ENCODE results near the gene OR2M5.

Gene OR2M5

DNA sequence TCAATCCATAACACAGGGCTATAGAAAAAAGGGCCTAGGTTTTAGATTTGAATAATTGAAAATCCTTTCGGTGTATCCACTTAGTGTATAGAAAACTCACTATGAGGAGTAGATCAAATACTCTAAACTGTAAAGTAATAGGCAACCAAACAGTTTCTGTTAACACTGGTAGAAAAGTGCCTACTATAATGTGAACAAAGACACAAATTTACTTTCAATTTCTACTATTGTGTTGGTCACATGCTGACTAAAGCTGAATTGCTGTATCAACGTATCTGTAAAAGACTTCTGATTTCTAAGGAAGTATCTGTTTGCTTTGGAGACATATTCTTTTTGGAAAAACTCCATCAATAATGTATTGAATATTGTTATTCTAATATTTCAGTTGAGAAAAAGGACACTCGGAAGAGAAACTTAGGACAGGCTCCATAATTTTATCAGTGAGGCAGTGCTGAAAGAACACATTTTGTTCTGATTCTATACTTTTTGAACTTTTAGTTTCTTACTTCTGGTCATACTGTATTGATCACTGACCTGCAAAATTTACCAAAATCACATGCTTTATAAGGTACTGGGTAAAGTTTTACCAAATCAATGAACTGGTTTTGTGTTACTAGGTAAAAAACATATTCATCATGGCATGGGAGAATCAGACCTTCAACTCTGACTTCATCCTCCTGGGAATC is at the start of gene OR2M5:
TSS of gene OR2M5 (plus strand) at position 636 of the 686 bp plus-strand sequence. CDS start at position 636, 0 bp downstream.
- DNase-seq (ENCODE audit: extremely low read depth in 1 of 2, low read depth in 1 of 2) = no peak

DNA sequence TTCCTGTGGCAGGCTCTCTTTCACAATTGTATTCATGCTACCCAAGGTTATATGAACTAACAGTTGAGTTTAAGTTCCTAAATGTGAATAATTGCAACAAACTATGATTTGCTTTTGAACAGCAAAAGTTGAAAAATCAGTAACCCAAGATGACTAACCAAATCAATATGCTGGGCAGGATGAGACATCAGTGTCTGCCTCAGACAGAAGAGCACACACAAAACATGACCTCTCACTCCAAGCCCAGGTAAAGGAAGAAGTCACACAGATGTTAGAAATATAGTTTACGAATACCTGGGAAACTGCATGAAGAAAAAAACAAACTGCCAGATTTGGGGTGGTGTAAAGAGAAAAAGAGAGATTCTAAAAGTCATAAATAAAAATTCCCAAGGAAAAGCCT is 46.4 kb upstream of the OR2M5 start:
- no peak for DNase-seq (ENCODE audit: extremely low read depth in 1 of 2, low read depth in 1 of 2)

DNA sequence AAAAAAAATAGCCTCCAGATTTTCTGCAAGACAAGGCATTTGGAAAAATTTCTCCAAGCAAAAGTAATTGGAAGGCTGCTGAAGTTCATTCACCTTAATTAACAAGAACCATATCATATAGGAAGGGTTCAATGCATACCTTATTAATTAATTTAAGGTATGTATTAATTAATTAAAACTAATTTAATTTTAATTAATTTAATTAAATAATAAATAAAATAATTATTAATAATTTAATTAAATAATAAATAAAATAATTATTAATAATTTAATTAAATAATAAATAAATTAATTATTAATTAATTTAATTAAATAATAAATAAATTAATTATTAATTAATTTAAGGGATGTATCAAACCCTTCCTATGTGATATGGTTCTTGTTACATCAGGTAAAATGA is 42.1 kb upstream of the OR2M5 start:
- DNase-seq (ENCODE audit: extremely low read depth in 1 of 2, low read depth in 1 of 2) = no peak

DNA sequence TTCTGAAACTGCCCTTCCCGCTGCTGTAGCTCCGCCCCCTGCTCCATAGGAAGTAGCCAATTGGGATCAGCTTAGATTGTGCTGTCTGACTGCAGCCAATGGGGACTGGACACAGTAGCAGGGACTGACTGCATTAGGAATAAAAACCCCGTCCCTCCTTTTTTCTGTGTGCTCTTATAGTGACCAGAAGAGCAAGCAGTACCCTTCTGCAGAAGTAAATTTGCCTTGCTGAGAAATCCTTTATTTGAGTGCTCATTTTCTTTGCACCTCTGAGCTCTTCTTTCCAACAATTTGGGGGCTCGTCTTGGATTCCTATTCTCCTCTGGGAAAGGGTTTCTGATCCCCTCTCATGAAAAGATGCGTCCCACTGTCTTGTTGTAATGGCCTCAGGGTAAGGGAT is 33.8 kb upstream of the OR2M5 start:
- no peak for DNase-seq (ENCODE audit: extremely low read depth in 1 of 2, low read depth in 1 of 2)

- no peak for DNase-seq (ENCODE audit: extremely low read depth in 1 of 2, low read depth in 1 of 2)
These were observed 30.1 kb upstream of the OR2M5 start for GRCh38 chr1:248114890-248115289.

GRCh38 chr1:248127653-248128052 is 17.3 kb upstream of the OR2M5 start:
- no peak for DNase-seq (ENCODE audit: extremely low read depth in 1 of 2, low read depth in 1 of 2)

GRCh38 chr1:248136811-248137210 is 8.1 kb upstream of the OR2M5 start:
- no peak for DNase-seq (ENCODE audit: extremely low read depth in 1 of 2, low read depth in 1 of 2)

GRCh38 chr1:248140846-248141245 is 4.1 kb upstream of the OR2M5 start:
- DNase-seq (ENCODE audit: extremely low read depth in 1 of 2, low read depth in 1 of 2) = no peak

GRCh38 chr1:248143311-248143710 is 1.6 kb upstream of the OR2M5 start:
- no peak for DNase-seq (ENCODE audit: extremely low read depth in 1 of 2, low read depth in 1 of 2)

DNA sequence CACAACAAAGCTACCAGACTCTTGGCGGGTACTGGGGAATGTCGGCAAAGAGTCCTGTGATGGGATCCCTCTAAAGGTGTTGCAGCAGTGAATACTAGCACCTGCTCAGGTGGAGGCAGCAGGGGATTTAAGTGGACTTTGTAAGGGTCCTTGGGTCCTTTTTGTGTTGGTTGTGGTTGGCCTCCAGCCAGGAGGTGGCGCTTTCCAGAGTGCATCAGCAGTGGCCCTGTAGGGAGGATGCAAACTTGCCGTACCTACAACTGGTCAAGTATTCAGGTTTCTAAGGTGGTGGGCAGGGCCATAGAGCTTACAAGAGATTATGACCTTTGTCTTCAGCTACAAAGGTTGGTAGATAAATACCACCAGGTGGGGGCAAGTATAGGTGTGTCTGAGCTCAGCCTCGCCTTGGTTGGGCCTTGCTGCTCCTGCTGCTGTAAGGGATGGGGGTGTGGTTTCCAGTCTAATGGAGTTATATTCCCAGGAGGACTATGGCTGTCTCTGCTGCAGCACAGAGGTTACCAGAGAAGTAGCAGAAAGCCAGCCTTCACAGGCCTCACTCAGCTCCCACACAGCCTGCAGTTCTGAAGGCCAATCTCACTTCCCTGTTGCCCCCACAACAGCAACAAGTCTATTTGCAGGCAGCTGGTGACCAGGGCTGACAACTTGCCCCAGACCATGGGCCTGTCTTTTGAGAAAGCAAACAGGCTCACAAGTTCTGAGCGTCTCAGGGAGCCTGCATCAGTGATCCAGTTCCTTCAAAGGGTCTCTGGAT is 7.3 kb downstream of the OR2M5 start:
- no peak for DNase-seq (ENCODE audit: extremely low read depth in 1 of 2, low read depth in 1 of 2)

DNA sequence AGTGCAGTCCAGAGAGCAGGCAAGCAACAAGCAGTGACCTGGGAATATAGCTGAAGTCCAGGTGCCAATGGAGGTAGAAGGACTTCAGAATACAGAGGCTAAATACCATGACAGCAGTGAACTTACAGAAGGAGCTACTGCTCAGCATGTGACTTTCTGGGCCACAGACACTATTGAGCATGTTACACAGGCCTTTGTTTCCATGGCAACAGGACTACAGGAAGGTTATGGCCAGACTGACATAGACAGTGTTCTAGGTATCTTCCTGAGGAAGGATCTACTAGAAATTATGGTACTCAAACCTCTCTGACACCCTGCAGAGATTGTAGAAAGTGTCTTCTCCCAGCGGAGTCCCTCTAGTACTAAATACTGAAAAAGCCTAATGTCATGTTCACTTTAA is 11.0 kb downstream of the OR2M5 start:
- DNase-seq (ENCODE audit: extremely low read depth in 1 of 2, low read depth in 1 of 2) = no peak

- DNase-seq (ENCODE audit: extremely low read depth in 1 of 2, low read depth in 1 of 2) = no peak
These were observed 13.8 kb downstream of the OR2M5 start for GRCh38 chr1:248158758-248159157.

DNA sequence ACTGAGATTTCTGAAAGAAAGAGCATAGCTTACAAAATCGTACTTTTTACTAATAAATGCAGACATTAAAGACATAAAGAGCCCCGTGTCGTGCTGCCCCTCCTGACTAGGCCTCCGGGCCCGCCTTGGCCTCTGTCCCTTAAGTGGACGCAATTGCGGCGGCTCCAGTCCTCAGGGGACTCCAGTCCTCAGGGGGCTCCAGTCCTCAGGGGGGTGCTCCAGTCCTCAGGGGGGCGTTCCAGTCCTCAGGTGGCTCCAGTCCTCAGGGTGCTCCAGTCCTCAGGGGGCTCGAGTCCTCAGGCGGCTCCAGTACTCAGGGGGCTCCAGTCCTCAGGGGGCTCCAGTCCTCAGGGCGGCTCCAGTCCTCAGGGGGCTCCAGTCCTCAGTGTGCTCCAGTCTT is 19.1 kb downstream of the OR2M5 start:
- no peak for DNase-seq (ENCODE audit: extremely low read depth in 1 of 2, low read depth in 1 of 2)

DNA sequence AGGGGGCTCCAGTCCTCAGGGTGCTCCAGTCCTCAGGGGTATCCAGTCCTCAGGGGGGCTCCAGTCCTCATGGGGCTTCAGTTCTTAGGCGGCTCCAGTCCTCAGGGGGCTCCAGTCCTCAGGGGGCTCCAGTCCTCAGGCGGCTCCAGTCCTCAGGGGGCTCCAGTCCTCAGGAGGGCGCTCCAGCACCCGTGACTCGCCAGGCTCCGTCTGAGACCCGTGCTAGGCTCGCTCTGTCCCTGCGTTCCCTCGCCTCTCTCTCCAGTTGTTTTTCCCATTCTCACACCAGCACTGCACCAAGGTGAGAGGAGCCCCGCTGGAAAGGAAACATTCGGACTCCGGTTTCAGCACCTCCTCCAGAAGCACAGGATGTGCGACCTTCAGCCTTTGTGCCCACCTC is 20.2 kb downstream of the OR2M5 start:
- no peak for DNase-seq (ENCODE audit: extremely low read depth in 1 of 2, low read depth in 1 of 2)

DNA sequence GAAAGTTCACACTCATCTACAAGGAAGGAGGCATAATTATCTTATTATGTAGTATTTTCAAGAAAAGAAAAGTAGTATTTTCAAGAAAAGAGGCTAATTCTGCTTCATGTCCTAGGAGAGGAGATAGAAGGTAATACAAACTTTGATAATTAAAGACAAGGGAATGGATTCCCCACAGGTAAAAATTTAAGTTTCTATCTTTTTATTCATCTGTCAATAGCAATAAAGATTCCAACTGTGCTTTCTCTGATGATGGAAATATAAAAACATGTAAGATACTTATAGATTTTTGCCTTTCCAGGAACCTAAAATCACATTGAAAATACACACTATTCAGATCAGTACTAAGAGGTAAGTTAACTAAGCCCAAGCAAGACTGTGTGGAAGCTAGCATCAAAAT is 29.6 kb downstream of the OR2M5 start, which contains the start of gene OR2M2:
TSS of gene OR2M2 (plus strand) at position 301 of the 400 bp plus-strand sequence. CDS start 5,165 bp downstream, outside the sequence.
- no peak for DNase-seq (ENCODE audit: extremely low read depth in 1 of 2, low read depth in 1 of 2)

DNA sequence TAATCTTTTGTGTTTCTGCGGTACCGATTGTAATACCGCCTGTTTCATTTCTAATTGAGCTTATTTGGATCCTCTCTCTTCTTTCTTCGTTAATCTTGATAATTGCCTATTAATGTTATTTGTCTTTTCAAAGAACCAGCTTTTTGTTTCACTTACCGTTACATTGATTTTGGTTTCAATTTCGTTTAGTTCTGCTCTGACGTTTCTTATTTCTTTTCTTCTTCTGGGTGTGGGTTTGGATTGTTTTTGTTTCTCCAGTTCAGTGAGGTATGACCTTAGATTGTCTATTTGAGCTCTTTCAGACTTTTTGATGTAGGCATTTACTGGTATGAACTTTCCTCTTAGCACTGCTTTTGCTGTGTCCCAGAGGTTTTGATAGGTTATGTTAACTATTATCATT is 39.0 kb downstream of the OR2M5 start:
- DNase-seq (ENCODE audit: extremely low read depth in 1 of 2, low read depth in 1 of 2) = no peak

DNA sequence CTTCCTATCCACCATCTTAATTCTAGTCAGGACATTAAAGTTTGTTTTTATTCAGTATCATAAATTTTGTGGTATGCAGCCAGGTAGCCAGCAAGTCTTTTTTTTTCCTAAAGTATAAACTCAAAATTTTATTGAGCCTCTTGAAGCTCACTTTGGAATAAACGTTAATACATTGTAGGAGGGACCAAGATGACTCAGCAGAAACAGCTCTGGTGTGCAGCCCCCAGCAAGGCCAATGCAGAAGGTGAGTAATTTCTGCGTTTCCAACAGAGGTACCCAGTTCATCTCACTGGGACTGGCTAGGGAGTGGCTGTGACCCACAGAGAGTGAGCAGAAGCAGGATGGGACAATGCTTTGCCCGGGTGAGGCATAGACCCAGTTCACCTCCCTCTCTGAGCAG is 42.4 kb downstream of the OR2M5 start:
- DNase-seq (ENCODE audit: extremely low read depth in 1 of 2, low read depth in 1 of 2) = no peak

- DNase-seq (ENCODE audit: extremely low read depth in 1 of 2, low read depth in 1 of 2) = no peak
These were observed 44.1 kb downstream of the OR2M5 start for GRCh38 chr1:248189026-248189425.

- DNase-seq (ENCODE audit: extremely low read depth in 1 of 2, low read depth in 1 of 2) = no peak
These were observed 49.2 kb downstream of the OR2M5 start for GRCh38 chr1:248194117-248194516.

Data from stimulated activated CD8-positive, alpha-beta memory T cell treated with anti-CD3 and anti-CD28 coated beads, Interleukin-7, amount 100 ng/mL, for 48 hours (primary cell).